ENCODE data around the gene ZC3H10.

DNA sequence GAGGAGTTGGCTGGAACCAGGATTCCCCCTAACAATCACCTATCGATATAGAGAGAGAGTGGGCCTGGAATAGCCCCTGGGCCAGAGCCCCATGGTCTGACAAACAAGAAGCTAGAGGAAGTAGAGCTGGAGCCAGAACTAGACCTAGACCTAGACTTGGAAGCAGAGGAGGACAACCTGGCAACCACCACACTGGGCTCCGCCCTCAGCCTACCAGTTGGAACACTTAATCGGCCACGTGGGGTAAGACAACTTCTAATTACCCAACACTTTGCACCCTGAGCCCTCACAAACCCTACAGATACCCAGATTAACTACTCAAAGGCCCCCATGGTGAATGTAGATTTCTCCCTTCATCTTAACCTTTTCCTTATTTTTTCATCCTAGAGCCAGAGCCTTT lies 18.3 kb upstream of the ZC3H10 start:
- TF ChIP-seq POLR2AphosphoS5 (IDR thresholded peaks at IDR 0.05; ENCODE audit: low read depth, low read length): no peak
- no peak for TF ChIP-seq POLR2A (IDR thresholded peaks at IDR 0.05; ENCODE audit: low read depth, low read length)
- no peak for TF ChIP-seq TAF1 (IDR thresholded peaks at IDR 0.05; ENCODE audit: low read depth, low read length)
